Measurements from ENCODE around the gene PALLD. TPM values are rescaled to one million over a fixed set of nuclear protein-coding genes. Genes with fewer than 3 reads are reported as not detected.

The PALLD gene
- total and polyA plus RNA-seq, 2 of the 8 experiments (the other 6 are each of a cell fraction or from before 2014, with no cell fraction given): 10.5 to 25.0 TPM

DNA sequence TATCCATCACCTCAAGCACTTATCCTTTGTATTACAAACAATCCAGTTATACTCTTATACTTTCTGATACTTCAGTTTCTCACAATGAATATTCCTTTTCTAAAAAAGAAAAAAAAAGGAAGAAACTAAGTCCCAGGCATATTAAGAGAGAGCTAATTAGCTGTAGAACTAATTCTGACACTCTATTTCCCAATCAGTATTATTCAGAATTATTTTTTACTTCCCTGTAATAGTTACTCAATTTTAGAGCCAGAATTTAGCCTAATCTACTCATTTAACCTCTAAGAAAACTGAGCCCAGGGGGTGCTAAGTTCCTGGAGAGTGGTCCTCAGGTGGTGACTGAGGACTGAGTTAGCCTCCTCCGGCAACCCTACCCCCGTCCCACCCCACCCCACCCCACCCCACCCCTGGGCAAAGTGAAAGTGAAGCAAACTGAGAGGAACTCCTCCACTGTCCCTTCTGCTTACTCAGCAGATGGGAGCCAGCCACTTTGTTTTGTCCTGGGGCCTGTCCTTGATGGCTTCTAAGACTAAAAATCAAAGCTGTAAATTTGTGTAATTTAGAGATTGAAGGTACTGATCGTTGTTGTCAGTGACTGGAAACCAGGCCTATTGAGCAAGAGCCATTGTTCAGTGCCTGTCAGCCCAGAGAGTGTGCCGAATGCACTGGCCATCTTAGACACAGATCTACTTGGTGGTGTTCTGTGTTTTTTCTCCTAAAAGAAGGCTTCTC, 351.1 kb downstream of the PALLD start:
- Histone ChIP-seq H3K56ac (replicated peaks; ENCODE audit: insufficient read length, low read depth, low read length) (no peak overlapping the region), H2BK120ac (replicated peaks; ENCODE audit: low read depth, low read length) (no peak overlapping the region), H3K79me2 (ENCODE audit: control insufficient read depth in 1 of 2, insufficient read depth in 2 of 2, low read length in 2 of 2) (peaks cover 0 to 14% of the 10 kb centered on the region in 2 experiments; a peak in 2 of 4 replicates), H3K14ac (ENCODE audit: insufficient read length) (no peak overlapping the region), H2BK15ac (ENCODE audit: low read length) (0 out of 2 replicates have a peak overlapping the region, but pooled peaks have one; percentile 20), H2AK5ac (ENCODE audit: low read depth, low read length) (peak overlapping the region; percentile 7; the same call in 1 of the 2 replicates), H3K79me1 (ENCODE audit: low read depth, low read length) (no peaks in the 10 kb centered on the region), H3K9ac (replicated peaks in 1 of 4; ENCODE audit: extremely low read depth in 1 of 4, low read depth in 3 of 4, low read length in 3 of 4) (no peak overlapping the region), H4K20me1 (replicated peaks in 1 of 2; ENCODE audit: control insufficient read depth in 1 of 2, insufficient read depth in 2 of 2, low read length in 2 of 2) (no peaks in the 10 kb centered on the region), H3K18ac (ENCODE audit: extremely low read depth, low read length) (peak overlapping the region; percentile 10; the same call in 1 of the 2 replicates), H4K5ac (ENCODE audit: insufficient read length, low read depth, low read length) (no peak overlapping the region), H2BK5ac (ENCODE audit: low read depth, low read length) (no peak overlapping the region), H2AFZ (ENCODE audit: low read length) (no peak overlapping the region), H3K4me2 (ENCODE audit: insufficient read depth in 1 of 2, low read depth in 2 of 2, low read length in 2 of 2) (peak overlapping the region; percentile 19 to 34; a peak in 3 of 4 replicates), H3K9me3 (ENCODE audit: insufficient read depth in 2 of 2, low read depth in 1 of 2, low read length in 1 of 2) (no peaks in the 10 kb centered on the region), H2BK20ac (ENCODE audit: low read length) (peak overlapping the region; percentile 29; the same call in 1 of the 2 replicates), H3K36me3 (ENCODE audit: control insufficient read depth in 2 of 4, insufficient read depth in 4 of 4, low read length in 3 of 4) (no peaks in the 10 kb centered on the region), H3K27ac (ENCODE audit: low read depth, low read length) (no peak overlapping the region), H4K8ac (ENCODE audit: extremely low read depth, insufficient read depth, low read length) (no peak overlapping the region), H3K4me1 (replicated peaks in 1 of 4; ENCODE audit: control insufficient read depth in 3 of 4, insufficient read depth in 4 of 4, low read length in 3 of 4) (peaks cover 14 to 41% (median 20%) of the 10 kb centered on the region in 4 experiments), H3K27me3 (replicated peaks in 1 of 4; ENCODE audit: control insufficient read depth in 3 of 4, extremely low read depth in 1 of 4, insufficient read depth in 3 of 4, low read length in 3 of 4) (no peaks in the 10 kb centered on the region), H4K91ac (replicated peaks; ENCODE audit: insufficient read length, low read length) (no peak overlapping the region), H3K4ac (replicated peaks; ENCODE audit: insufficient read length, low read depth, low read length) (no peak overlapping the region), H3K4me3 (ENCODE audit: extremely low read depth in 1 of 4, insufficient read depth in 2 of 4, low read depth in 3 of 4, low read length in 4 of 4) (no peak overlapping the region), H2BK12ac (ENCODE audit: low read depth, low read length) (0 out of 2 replicates have a peak overlapping the region, but pooled peaks have one; percentile 44), H3K23me2 (ENCODE audit: low read depth, low read length) (no peaks in the 10 kb centered on the region), H3K23ac (ENCODE audit: insufficient read length) (no peak overlapping the region)
- FAIRE-seq (no peak), DNase-seq (ENCODE audit: low read depth in 1 of 2, low spot score in 2 of 2) (no peak)
- ChIA-PET POLR2A (ENCODE audit: partially characterized antibody) (interaction anchor here (1.5 to 2.1 kb wide), 6 partner anchors 8 to 30 kb away, joined by 5 to 11 read pairs (median 6); no protein-coding TSS in a partner anchor), CTCF (ENCODE audit: partially characterized antibody) (interaction anchor here (0.6 to 3.3 kb wide), 11 partner anchors 10 to 138 kb away, joined by 3 to 25 read pairs (median 4); no protein-coding TSS in a partner anchor)
- WGBS, 2 experiments (ENCODE audit: extremely low coverage in 1 of 2, insufficient coverage in 1 of 2, insufficient read length in 1 of 2, insufficient replicate concordance in 2 of 2, low coverage in 1 of 2, low lambda C conversion rate in 2 of 2, missing lambda C conversion rate in 1 of 2): 76% methylated on average over 2 of the region's 4 CpGs; no CpG with 5 or more reads in 1 of the 2 experiments
- TF ChIP-seq MAFK (IDR thresholded peaks at IDR 0.05; ENCODE audit: low read depth, low read length): peak; percentile 65; the same call in 1 of the 2 replicates
- peak; percentile 66; the same call in 1 of the 2 replicates for TF ChIP-seq CEBPB (IDR thresholded peaks at IDR 0.05; ENCODE audit: low read depth, low read length)
- TF ChIP-seq SIX5 (IDR thresholded peaks at IDR 0.05; ENCODE audit: low read depth, low read length): no peak

Data from H1 (cell line).